A673 (cell line): ENCODE data around the gene ASTN2.

Experiments used
- EZH2 ChIP-seq: fragments of 200-600 bp; sonication (generic); IDR thresholded peaks from 2 replicates; pipeline ENCODE4 v1.6.1; 2017; ENCODE audit warnings: borderline replicate concordance, low read depth, mild to moderate bottlenecking, mixed read lengths, antibody characterized with exemption, low read length; ENCODE audit not compliant: poor library complexity, severe bottlenecking
- TF ChIP-seq, protein P1 (sequence below): fragments of 300-800, 200-600 bp; sonication (generic); conservative IDR thresholded peaks from 2 replicates; pipeline ENCODE4 v1.5.1; 2017; ENCODE audit warnings: low read depth, mild to moderate bottlenecking, antibody characterized with exemption, low read length, moderate library complexity, mixed read lengths

DNA sequence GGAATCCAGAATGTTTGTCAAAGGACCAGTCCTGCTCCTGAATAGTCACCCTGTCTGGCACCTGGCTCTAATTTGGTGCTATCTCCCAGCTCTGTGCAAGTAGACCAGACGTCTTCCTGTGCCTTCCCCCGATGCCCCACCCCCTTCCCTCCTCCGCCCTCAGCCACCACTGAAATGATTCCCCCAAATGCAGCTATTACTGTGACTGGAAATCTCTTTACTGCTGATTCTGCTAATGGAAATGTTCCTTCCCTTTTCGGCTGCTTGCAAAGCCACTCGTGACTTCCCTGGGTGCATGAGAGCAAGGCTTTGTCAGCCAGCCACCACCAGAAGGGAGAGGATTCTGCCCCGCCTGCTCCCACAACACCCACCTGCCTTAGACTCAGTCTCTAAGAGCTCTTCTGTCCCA is 11.4 kb downstream of the ASTN2 start:
- TF ChIP-seq, protein P1, sequence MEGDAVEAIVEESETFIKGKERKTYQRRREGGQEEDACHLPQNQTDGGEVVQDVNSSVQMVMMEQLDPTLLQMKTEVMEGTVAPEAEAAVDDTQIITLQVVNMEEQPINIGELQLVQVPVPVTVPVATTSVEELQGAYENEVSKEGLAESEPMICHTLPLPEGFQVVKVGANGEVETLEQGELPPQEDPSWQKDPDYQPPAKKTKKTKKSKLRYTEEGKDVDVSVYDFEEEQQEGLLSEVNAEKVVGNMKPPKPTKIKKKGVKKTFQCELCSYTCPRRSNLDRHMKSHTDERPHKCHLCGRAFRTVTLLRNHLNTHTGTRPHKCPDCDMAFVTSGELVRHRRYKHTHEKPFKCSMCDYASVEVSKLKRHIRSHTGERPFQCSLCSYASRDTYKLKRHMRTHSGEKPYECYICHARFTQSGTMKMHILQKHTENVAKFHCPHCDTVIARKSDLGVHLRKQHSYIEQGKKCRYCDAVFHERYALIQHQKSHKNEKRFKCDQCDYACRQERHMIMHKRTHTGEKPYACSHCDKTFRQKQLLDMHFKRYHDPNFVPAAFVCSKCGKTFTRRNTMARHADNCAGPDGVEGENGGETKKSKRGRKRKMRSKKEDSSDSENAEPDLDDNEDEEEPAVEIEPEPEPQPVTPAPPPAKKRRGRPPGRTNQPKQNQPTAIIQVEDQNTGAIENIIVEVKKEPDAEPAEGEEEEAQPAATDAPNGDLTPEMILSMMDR, result no peak
- TF ChIP-seq EZH2, result no peak
